Measurements from ENCODE around the gene PCSK4. TPM values are rescaled to one million over a fixed set of nuclear protein-coding genes. Genes with fewer than 3 reads are reported as not detected.
"Not testable (repeated sequence)": the region's sequence is repeated elsewhere in the genome, so short reads cannot be mapped to it uniquely, and the experiment has no call there.

Gene PCSK4
- total RNA-seq, 4 donors from 2014 or later, result 1.2 to 6.5 (median 2.9) TPM

DNA sequence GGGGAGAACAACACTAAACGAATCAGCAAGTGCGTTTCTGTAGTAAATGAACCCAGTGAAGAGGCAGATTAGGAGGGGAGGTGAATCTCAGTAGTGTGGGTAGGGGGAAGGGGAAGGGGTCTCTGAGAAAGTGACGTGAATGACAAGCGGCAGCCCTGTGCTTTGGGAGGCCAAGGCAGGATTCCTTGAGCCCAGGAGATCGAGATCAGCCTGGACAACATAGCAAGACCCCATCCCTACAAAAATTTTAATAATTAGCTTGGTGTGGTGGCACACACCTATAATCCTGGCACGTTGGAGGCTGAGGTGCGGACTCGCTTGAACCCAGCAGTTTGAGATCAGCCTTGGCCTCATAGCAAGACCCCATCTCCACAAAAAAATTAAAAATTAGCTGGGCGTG lies 41.9 kb upstream of the PCSK4 start:
- intact Hi-C loops (cut with DNase I; ENCODE audit: low total_unique reads), result no loop called here
- TF ChIP-seq, protein P1, sequence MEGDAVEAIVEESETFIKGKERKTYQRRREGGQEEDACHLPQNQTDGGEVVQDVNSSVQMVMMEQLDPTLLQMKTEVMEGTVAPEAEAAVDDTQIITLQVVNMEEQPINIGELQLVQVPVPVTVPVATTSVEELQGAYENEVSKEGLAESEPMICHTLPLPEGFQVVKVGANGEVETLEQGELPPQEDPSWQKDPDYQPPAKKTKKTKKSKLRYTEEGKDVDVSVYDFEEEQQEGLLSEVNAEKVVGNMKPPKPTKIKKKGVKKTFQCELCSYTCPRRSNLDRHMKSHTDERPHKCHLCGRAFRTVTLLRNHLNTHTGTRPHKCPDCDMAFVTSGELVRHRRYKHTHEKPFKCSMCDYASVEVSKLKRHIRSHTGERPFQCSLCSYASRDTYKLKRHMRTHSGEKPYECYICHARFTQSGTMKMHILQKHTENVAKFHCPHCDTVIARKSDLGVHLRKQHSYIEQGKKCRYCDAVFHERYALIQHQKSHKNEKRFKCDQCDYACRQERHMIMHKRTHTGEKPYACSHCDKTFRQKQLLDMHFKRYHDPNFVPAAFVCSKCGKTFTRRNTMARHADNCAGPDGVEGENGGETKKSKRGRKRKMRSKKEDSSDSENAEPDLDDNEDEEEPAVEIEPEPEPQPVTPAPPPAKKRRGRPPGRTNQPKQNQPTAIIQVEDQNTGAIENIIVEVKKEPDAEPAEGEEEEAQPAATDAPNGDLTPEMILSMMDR (IDR thresholded peaks at IDR 0.05), result no peak
- no peak for TF ChIP-seq POLR2A (IDR thresholded peaks at IDR 0.05)
- DNase-seq (ENCODE audit: low spot score in 2 of 2), result no peak
- H3K4me3 ChIP-seq (ENCODE audit: low read depth, poor library complexity, severe bottlenecking), result no peak overlapping the region
- 84% methylated on average over 9 of the region's 9 CpGs for WGBS, 2 donors

- no peak for DNase-seq (ENCODE audit: low spot score in 2 of 2)
- 83 to 84% methylated on average over 11 of the region's 11 CpGs for WGBS, 2 donors
- no peak overlapping the region for H3K4me3 ChIP-seq (ENCODE audit: low read depth, poor library complexity, severe bottlenecking)
- intact Hi-C loops (cut with DNase I; ENCODE audit: low total_unique reads), result no loop called here
- no peak for TF ChIP-seq POLR2A (IDR thresholded peaks at IDR 0.05)
- TF ChIP-seq, protein P1 (IDR thresholded peaks at IDR 0.05), result no peak
These were observed 41.4 kb upstream of the PCSK4 start for GRCh38 chr19:1531587-1531986.

- H3K4me3 ChIP-seq (ENCODE audit: low read depth, poor library complexity, severe bottlenecking); intact Hi-C loops (cut with DNase I; ENCODE audit: low total_unique reads); DNase-seq (ENCODE audit: low spot score in 2 of 2): not testable (repeated sequence)
- WGBS, 2 donors, result 91 to 92% methylated on average over 11 of the region's 11 CpGs
These were observed 40.7 kb upstream of the PCSK4 start for GRCh38 chr19:1530856-1531255.

GRCh38 chr19:1529430-1529816 lies 39.3 kb upstream of the PCSK4 start:
- H3K4me3 ChIP-seq (ENCODE audit: low read depth, poor library complexity, severe bottlenecking), result no peak overlapping the region
- no peak for TF ChIP-seq POLR2A (IDR thresholded peaks at IDR 0.05)
- TF ChIP-seq, protein P1 (IDR thresholded peaks at IDR 0.05), result no peak
- no peak for DNase-seq (ENCODE audit: low spot score in 2 of 2)
- intact Hi-C loops (cut with DNase I; ENCODE audit: low total_unique reads), result no loop called here
- WGBS, 2 donors, result 79 to 85% methylated on average over 12 to 16 of the region's 16 CpGs

- 73 to 78% methylated on average over 10 to 20 of the region's 23 CpGs for WGBS, 2 donors
- H3K4me3 ChIP-seq (ENCODE audit: low read depth, poor library complexity, severe bottlenecking), result no peak overlapping the region
- TF ChIP-seq, protein P1 (IDR thresholded peaks at IDR 0.05), result no peak
- no peak for TF ChIP-seq POLR2A (IDR thresholded peaks at IDR 0.05)
- intact Hi-C loops (cut with DNase I; ENCODE audit: low total_unique reads), result no loop called here
- no peak for DNase-seq (ENCODE audit: low spot score in 2 of 2)
These were observed 38.7 kb upstream of the PCSK4 start for GRCh38 chr19:1528596-1529429.

GRCh38 chr19:1527650-1528309 lies 37.6 kb upstream of the PCSK4 start:
- intact Hi-C loops (cut with DNase I; ENCODE audit: low total_unique reads), result no loop called here
- no peak overlapping the region for H3K4me3 ChIP-seq (ENCODE audit: low read depth, poor library complexity, severe bottlenecking)
- TF ChIP-seq POLR2A (IDR thresholded peaks at IDR 0.05), result no peak
- TF ChIP-seq, protein P1 (IDR thresholded peaks at IDR 0.05), result no peak
- 64 to 70% methylated on average over 14 to 15 of the region's 27 CpGs for WGBS, 2 donors
- no peak for DNase-seq (ENCODE audit: low spot score in 2 of 2)
